Activated CD8-positive, alpha-beta memory T cell treated with anti-CD3 and anti-CD28 coated beads, Interleukin-2, amount 10 ng/mL, durations not matched to agents 7 days and 5 days (primary cell): ENCODE measurements around the gene GSTA4. TPM values are rescaled to one million over a fixed set of nuclear protein-coding genes. Genes with fewer than 3 reads are reported as not detected.
"Not testable (repeated sequence)": the region's sequence is repeated elsewhere in the genome, so short reads cannot be mapped to it uniquely, and the experiment has no call there.

Source experiments
- ATAC-seq: fragments of 150-1000 bp; cut with Tn5 transposase; one replicate; pipeline ENCODE4 v1.10.0; 2021; ENCODE audit warnings: moderate library complexity
- CTCF ChIA-PET: fragments of 350-600 bp; sonication (Branson Sonifier 250); formaldehyde crosslinking; loops from one replicate; lab custom pipeline; 2021; ENCODE audit warnings: antibody characterized with exemption; lab: Charles Lee
- DNase-seq: peaks from one replicate; pipeline ENCODE4 v3.0.0-alpha.2; 2020
- H3K27ac Mint-ChIP-seq: one replicate; pipeline ENCODE4 v1.8.0; 2021; ENCODE audit warnings: mild to moderate bottlenecking, mixed read lengths
- H3K27me3 Mint-ChIP-seq: one replicate; pipeline ENCODE4 v1.8.0; 2021; ENCODE audit warnings: mixed read lengths
- H3K36me3 Mint-ChIP-seq: one replicate; pipeline ENCODE4 v1.8.0; 2021; ENCODE audit warnings: mild to moderate bottlenecking, mixed read lengths
- H3K4me1 Mint-ChIP-seq: one replicate; pipeline ENCODE4 v1.8.0; 2021; ENCODE audit warnings: mixed read lengths
- H3K4me3 Mint-ChIP-seq: one replicate; pipeline ENCODE4 v1.8.0; 2021; ENCODE audit warnings: mild to moderate bottlenecking, moderate library complexity, mixed read lengths
- H3K9me3 Mint-ChIP-seq: one replicate; pipeline ENCODE4 v1.8.0; 2022; ENCODE audit warnings: low read depth, mixed read lengths
- total RNA-seq, 2 experiments: library from RNA; stranded (reverse); gene quantifications; one replicate each; pipeline ENCODE4 v1.2.3, GENCODE V29; 2021

GSTA4 gene
- total RNA-seq = 1 to 10 TPM; 2.9 to 5.8 TPM

GRCh38 chr6:52995089-52995912 is at the start of gene GSTA4:
Gene GSTA4, minus strand, starts transcription at chr6:52995284. Its CDS starts 1,041 bp downstream, at chr6:52994243.
- peak; percentile 94 for DNase-seq
- H3K9me3 Mint-ChIP-seq, H3K36me3 Mint-ChIP-seq: not testable (repeated sequence)
- CTCF ChIA-PET = interaction anchor here (0.7 to 3.2 kb wide), 16 partner anchors 9 to 578 kb away, joined by 3 to 20 read pairs (median 4); partner anchors contain the start of gene FBXO9
- peak within 1 kb of the TSS; percentile 95 for H3K4me3 Mint-ChIP-seq
- H3K27ac Mint-ChIP-seq = peak within 1 kb of the TSS; percentile 96
- H3K4me1 Mint-ChIP-seq = peaks cover 32% of the 10 kb centered on the region
- peak; percentile 99 for ATAC-seq
- H3K27me3 Mint-ChIP-seq = peaks cover 14% of the 10 kb centered on the region

GRCh38 chr6:53044572-53044971 is 49.5 kb upstream of the GSTA4 start:
- CTCF ChIA-PET = no interaction called here
- Mint-ChIP-seq H3K27ac (no peak overlapping the region), H3K36me3 (peaks cover 15% of the 10 kb centered on the region), H3K27me3 (no peaks in the 10 kb centered on the region), H3K4me1 (peaks cover 20% of the 10 kb centered on the region), H3K4me3 (no peak overlapping the region), H3K9me3 (no peaks in the 10 kb centered on the region)
- ATAC-seq (no peak), DNase-seq (no peak)

- Mint-ChIP-seq H3K27ac (no peak overlapping the region), H3K36me3 (peaks cover 20% of the 10 kb centered on the region), H3K4me1 (peaks cover 15% of the 10 kb centered on the region), H3K9me3 (no peaks in the 10 kb centered on the region), H3K4me3 (no peak overlapping the region), H3K27me3 (no peaks in the 10 kb centered on the region)
- CTCF ChIA-PET = interaction anchor here (1.0 kb wide), 2 partner anchors 48 to 162 kb away, joined by 3 read pairs; no protein-coding TSS in a partner anchor
- DNase-seq (no peak), ATAC-seq (no peak)
Observed at GRCh38 chr6:53044071-53044470, 49.0 kb upstream of the GSTA4 start.

GRCh38 chr6:53043581-53043980 is 48.5 kb upstream of the GSTA4 start:
- no peaks in the 10 kb centered on the region for H3K27me3 Mint-ChIP-seq
- H3K4me1 Mint-ChIP-seq = peaks cover 11% of the 10 kb centered on the region
- DNase-seq = no peak
- peaks cover 20% of the 10 kb centered on the region for H3K36me3 Mint-ChIP-seq
- no peak for ATAC-seq
- H3K4me3 Mint-ChIP-seq = no peak overlapping the region
- no peak overlapping the region for H3K27ac Mint-ChIP-seq
- CTCF ChIA-PET = interaction anchor here (1.0 kb wide), 2 partner anchors 47 to 161 kb away, joined by 3 read pairs; no protein-coding TSS in a partner anchor
- H3K9me3 Mint-ChIP-seq = no peaks in the 10 kb centered on the region

- no peak overlapping the region for H3K27ac Mint-ChIP-seq
- H3K36me3 Mint-ChIP-seq = peaks cover 20% of the 10 kb centered on the region
- CTCF ChIA-PET = no interaction called here
- DNase-seq (no peak), ATAC-seq (no peak)
- no peak overlapping the region for H3K4me3 Mint-ChIP-seq
- no peaks in the 10 kb centered on the region for H3K27me3 Mint-ChIP-seq
- H3K9me3 Mint-ChIP-seq = no peaks in the 10 kb centered on the region
- H3K4me1 Mint-ChIP-seq = no peaks in the 10 kb centered on the region
Observed at GRCh38 chr6:53042112-53042511, 47.0 kb upstream of the GSTA4 start.

- Mint-ChIP-seq H3K36me3 (peaks cover 18% of the 10 kb centered on the region), H3K4me1 (no peaks in the 10 kb centered on the region), H3K9me3 (no peaks in the 10 kb centered on the region), H3K27me3 (no peaks in the 10 kb centered on the region), H3K4me3 (no peak overlapping the region), H3K27ac (no peak overlapping the region)
- DNase-seq (no peak), ATAC-seq (no peak)
- CTCF ChIA-PET = interaction anchor here (0.6 kb wide), 1 partner anchor 699 kb away, joined by 3 read pairs; no protein-coding TSS in a partner anchor
Observed at GRCh38 chr6:53041356-53041755, 46.3 kb upstream of the GSTA4 start.

- H3K27ac Mint-ChIP-seq = no peak overlapping the region
- no peak for DNase-seq
- CTCF ChIA-PET = no interaction called here
- H3K9me3 Mint-ChIP-seq = no peaks in the 10 kb centered on the region
- no peak for ATAC-seq
- peaks cover 22% of the 10 kb centered on the region for H3K36me3 Mint-ChIP-seq
- H3K4me1 Mint-ChIP-seq = no peaks in the 10 kb centered on the region
- H3K27me3 Mint-ChIP-seq = no peaks in the 10 kb centered on the region
- H3K4me3 Mint-ChIP-seq = no peak overlapping the region
Observed at GRCh38 chr6:53038596-53038995, 43.5 kb upstream of the GSTA4 start.

- ATAC-seq (no peak), DNase-seq (no peak)
- Mint-ChIP-seq H3K27ac (no peak overlapping the region), H3K9me3 (no peaks in the 10 kb centered on the region), H3K4me3 (no peak overlapping the region), H3K36me3 (peaks cover 22% of the 10 kb centered on the region), H3K4me1 (no peaks in the 10 kb centered on the region), H3K27me3 (no peaks in the 10 kb centered on the region)
- CTCF ChIA-PET = no interaction called here
Observed at GRCh38 chr6:53038141-53038540, 43.1 kb upstream of the GSTA4 start.

GRCh38 chr6:53035549-53036213 is 40.6 kb upstream of the GSTA4 start:
- ATAC-seq (no peak), DNase-seq (no peak)
- Mint-ChIP-seq H3K4me1 (no peaks in the 10 kb centered on the region), H3K9me3 (no peaks in the 10 kb centered on the region), H3K27ac (no peak overlapping the region), H3K4me3 (no peak overlapping the region), H3K36me3 (peaks cover 17% of the 10 kb centered on the region), H3K27me3 (no peaks in the 10 kb centered on the region)
- CTCF ChIA-PET = interaction anchor here (1.2 kb wide), 1 partner anchor 12 kb away, joined by 3 read pairs; no protein-coding TSS in a partner anchor

GRCh38 chr6:53033764-53034163 is 38.7 kb upstream of the GSTA4 start:
- H3K27ac Mint-ChIP-seq = no peak overlapping the region
- CTCF ChIA-PET = no interaction called here

GRCh38 chr6:53032849-53033248 is 37.8 kb upstream of the GSTA4 start:
- H3K9me3 Mint-ChIP-seq = no peaks in the 10 kb centered on the region
- H3K27me3 Mint-ChIP-seq = no peaks in the 10 kb centered on the region
- no peak overlapping the region for H3K27ac Mint-ChIP-seq
- CTCF ChIA-PET = no interaction called here
- ATAC-seq (no peak), DNase-seq (no peak)
- peaks cover 2% of the 10 kb centered on the region for H3K4me1 Mint-ChIP-seq
- no peak overlapping the region for H3K4me3 Mint-ChIP-seq
- peaks cover 7% of the 10 kb centered on the region for H3K36me3 Mint-ChIP-seq

More at GRCh38 chr6:53033764-53034163, 38.7 kb upstream of the GSTA4 start:
- peaks cover 2% of the 10 kb centered on the region for H3K4me1 Mint-ChIP-seq
- no peaks in the 10 kb centered on the region for H3K9me3 Mint-ChIP-seq
- DNase-seq = no peak
- peaks cover 4% of the 10 kb centered on the region for H3K36me3 Mint-ChIP-seq
- no peak overlapping the region for H3K4me3 Mint-ChIP-seq
- no peak for ATAC-seq
- no peaks in the 10 kb centered on the region for H3K27me3 Mint-ChIP-seq

GRCh38 chr6:53031281-53031680 is 36.2 kb upstream of the GSTA4 start:
- Mint-ChIP-seq H3K4me1 (peaks cover 4% of the 10 kb centered on the region), H3K27ac (no peak overlapping the region), H3K9me3 (no peaks in the 10 kb centered on the region), H3K4me3 (no peak overlapping the region), H3K36me3 (peaks cover 7% of the 10 kb centered on the region), H3K27me3 (no peaks in the 10 kb centered on the region)
- CTCF ChIA-PET = no interaction called here
- DNase-seq = no peak
- ATAC-seq = no peak

- DNase-seq (no peak), ATAC-seq (no peak)
- Mint-ChIP-seq H3K4me3 (no peak overlapping the region), H3K27ac (no peak overlapping the region), H3K36me3 (peaks cover 5% of the 10 kb centered on the region), H3K27me3 (no peaks in the 10 kb centered on the region), H3K9me3 (no peaks in the 10 kb centered on the region), H3K4me1 (peaks cover 4% of the 10 kb centered on the region)
- CTCF ChIA-PET = interaction anchor here (1.0 kb wide), 1 partner anchor 30 kb away, joined by 3 read pairs; no protein-coding TSS in a partner anchor
Observed at GRCh38 chr6:53029761-53030160, 34.7 kb upstream of the GSTA4 start.
